GM19452 (cell line): ENCODE data around the gene GOPC.
"Not testable (repeated sequence)": the region's sequence is repeated elsewhere in the genome, so short reads cannot be mapped to it uniquely, and the experiment has no call there.

ENCODE experiments used
- ATAC-seq: cut with Tn5 transposase; IDR thresholded peaks from one replicate; pipeline ENCODE4 v1.9.1; 2021; ENCODE audit not compliant: unreplicated experiment

The GOPC gene

DNA sequence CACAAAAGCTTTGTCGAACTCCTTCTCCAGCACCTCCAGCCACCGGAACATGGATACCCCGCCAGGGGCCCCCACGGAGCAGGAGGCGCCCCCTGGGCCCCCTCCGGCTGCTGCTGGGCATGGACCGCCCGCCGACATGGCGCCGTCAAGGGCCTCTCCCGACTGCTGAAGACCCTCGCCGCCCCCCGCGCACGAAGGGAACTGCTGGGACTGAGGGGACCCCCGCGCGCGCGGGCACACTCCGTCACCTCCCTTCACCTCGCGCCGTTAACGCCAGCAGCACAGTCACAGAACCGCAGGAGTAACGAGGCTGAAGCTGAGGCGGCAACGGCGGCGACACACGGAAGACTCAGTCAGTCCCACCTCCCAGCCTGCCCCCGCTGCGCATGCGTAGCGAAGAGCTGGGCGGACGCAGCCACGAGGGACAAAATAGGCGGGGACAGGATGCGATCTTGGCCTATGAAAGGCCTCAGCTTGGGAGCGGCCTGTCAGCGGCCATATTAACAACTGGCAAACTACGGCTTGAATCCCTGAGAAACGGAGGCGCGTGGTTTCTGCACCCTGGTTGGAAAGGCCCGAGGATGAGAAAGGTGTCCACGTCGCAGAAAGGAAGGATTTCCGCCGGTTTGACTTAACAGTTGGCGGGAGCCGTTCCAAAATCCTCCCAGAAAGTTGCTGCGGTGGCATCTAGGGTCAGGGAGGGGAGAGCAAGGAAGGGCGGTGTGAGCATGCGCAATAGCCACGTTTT is at the start of gene GOPC:
Gene GOPC, minus strand, starts transcription at position 361 of the 748 bp plus-strand sequence. Its CDS starts 223 bp downstream, at position 138.
- ATAC-seq, result peak; percentile 93

GRCh38 chr6:117651984-117652383 is 49.7 kb upstream of the GOPC start:
- not testable (repeated sequence) for ATAC-seq

GRCh38 chr6:117642976-117643375 is 40.7 kb upstream of the GOPC start:
- ATAC-seq, result no peak

GRCh38 chr6:117637770-117638169 is 35.5 kb upstream of the GOPC start:
- no peak for ATAC-seq

DNA sequence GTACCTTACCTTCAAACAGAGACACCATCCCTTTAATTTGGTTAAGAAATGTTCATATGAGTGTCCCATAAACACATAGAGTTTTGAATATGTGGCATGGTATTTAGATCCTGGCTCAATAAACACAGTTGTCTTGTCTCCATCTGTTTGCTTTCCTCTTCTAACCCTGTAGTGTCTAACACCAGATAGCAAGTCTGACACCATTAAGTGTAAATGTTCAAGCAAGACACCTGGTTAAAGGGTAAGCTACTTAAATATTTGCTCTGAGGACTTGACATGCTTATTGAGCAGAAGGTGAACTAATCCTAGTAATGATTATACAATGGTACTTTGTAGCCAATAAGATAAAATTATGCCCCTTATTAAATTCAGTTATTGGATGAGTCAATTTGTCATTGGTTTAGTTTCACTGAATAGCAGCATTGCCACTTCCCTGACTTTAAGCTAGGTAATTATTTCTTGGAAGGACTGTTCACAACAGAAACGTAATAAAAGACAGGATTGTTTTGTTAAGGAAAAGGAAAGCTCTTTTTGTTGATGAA is 26.9 kb upstream of the GOPC start:
- ATAC-seq, result no peak

GRCh38 chr6:117627533-117627932 is 25.2 kb upstream of the GOPC start:
- no peak for ATAC-seq

- no peak for ATAC-seq
These were observed 22.7 kb upstream of the GOPC start for GRCh38 chr6:117624869-117625481.

GRCh38 chr6:117619178-117619577 is 16.9 kb upstream of the GOPC start:
- no peak for ATAC-seq

- ATAC-seq, result no peak
These were observed 15.1 kb upstream of the GOPC start for GRCh38 chr6:117617210-117618035.

- no peak for ATAC-seq
These were observed 14.3 kb upstream of the GOPC start for GRCh38 chr6:117616391-117617209.

GRCh38 chr6:117615750-117616390 is 13.6 kb upstream of the GOPC start:
- no peak for ATAC-seq

GRCh38 chr6:117613920-117614560 is 11.7 kb upstream of the GOPC start:
- no peak for ATAC-seq

- ATAC-seq, result no peak
These were observed 5.2 kb upstream of the GOPC start for GRCh38 chr6:117607511-117607910.

DNA sequence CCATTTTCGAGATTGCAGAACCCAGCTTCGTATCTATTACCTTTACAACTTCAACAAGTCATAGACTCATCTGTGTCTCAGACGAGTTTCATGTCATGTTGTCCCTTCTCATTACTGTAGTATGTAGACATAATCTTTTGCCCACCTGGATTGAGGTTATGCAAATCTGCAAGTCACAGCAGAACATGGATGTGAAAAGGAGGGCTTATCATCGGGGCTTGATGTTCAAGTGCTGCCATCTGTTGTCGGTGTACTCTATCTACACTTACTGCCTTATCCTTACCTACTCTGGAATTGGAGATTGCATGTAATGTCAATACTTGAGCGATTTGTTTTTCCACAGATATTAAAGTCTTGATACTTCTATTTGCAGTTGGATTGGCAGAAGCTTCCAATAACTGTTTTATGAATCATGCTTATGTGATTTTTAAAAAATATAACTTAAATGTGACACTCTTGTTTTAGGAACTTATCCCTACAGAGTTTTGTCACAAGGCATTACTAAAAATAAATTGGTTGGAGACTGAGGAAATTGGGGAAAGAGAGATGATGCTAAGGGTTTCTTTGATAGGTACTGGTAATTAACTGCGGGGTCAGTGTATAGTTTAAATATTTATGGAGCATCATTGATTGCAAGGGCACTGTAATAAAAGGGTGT is 3.0 kb upstream of the GOPC start:
- peak; percentile 40 for ATAC-seq

- no peak for ATAC-seq
These were observed 1.5 kb upstream of the GOPC start for GRCh38 chr6:117603821-117604220.

- ATAC-seq, result no peak
These were observed 733 bp upstream of the GOPC start for GRCh38 chr6:117602899-117603588.

DNA sequence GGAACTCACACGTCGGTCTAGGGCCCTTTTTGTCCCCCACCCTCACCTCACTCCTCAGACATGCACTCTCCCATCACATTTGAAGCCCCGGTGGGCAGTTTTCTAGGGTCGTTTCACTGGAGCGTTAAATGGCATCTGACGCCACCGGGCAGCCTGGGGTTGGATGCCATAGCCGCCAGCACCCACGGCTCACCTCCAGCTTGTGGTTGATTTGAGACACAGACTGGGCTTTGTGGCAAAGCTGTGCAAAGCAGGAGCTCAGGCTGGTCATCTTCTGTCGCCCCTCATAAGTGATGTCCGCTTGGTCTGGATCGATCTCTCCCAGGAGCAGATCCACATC is 530 bp downstream of the GOPC start:
- peak; percentile 10 for ATAC-seq

GRCh38 chr6:117600008-117600743 is 2.1 kb downstream of the GOPC start:
- ATAC-seq, result no peak
